PC-9 (cell line): Measurements from ENCODE around the gene NRP1. TPM values are rescaled to one million over a fixed set of nuclear protein-coding genes. Genes with fewer than 3 reads are reported as not detected.

Experiments used
- BruUV-seq: library from RNA; stranded (reverse); fragments of 400-500 nt; replicated peaks from 2 replicates; lab custom pipeline; 2021; lab: Mats Ljungman, UMichigan
- CTCF ChIA-PET: fragments of 300-600 bp; sonication (Branson Sonifier 250); formaldehyde crosslinking; loops from one replicate; lab custom pipeline; 2022; ENCODE audit warnings: antibody characterized with exemption; lab: Charles Lee
- POLR2A ChIA-PET: fragments of 300-600 bp; sonication (Branson Sonifier 250); formaldehyde crosslinking; loops from one replicate; lab custom pipeline; 2022; ENCODE audit warnings: antibody characterized with exemption; ENCODE audit not compliant: unreplicated experiment; lab: Charles Lee
- DNase-seq, 2 experiments: peaks; one replicate each; pipeline versions ENCODE4 v3.0.0 to v3.0.0-alpha.2; 2015 to 2022; ENCODE audit warnings: mixed read lengths in 1 of 2
- H2AFZ ChIP-seq: fragments of 200-600 bp; sonication (generic); 2 replicates; pipeline ENCODE4 v1.8.1; 2017; ENCODE audit warnings: antibody characterized with exemption
- H3F3A ChIP-seq: fragments of 200-600 bp; sonication (generic); 2 replicates; pipeline ENCODE4 v1.8.1; 2017; ENCODE audit warnings: antibody characterized with exemption, mild to moderate bottlenecking, low read depth; ENCODE audit not compliant: insufficient read depth
- H3K27ac ChIP-seq: fragments of 200-600 bp; sonication (generic); 2 replicates; pipeline ENCODE4 v1.6.1; 2016; ENCODE audit warnings: mixed run types
- H3K27me3 ChIP-seq: fragments of 200-600 bp; sonication (generic); 2 replicates; pipeline ENCODE4 v1.6.1; 2016; ENCODE audit warnings: low read depth, mixed run types; ENCODE audit not compliant: insufficient read depth
- H3K36me3 ChIP-seq: fragments of 200-600 bp; sonication (generic); 2 replicates; pipeline ENCODE4 v1.6.1; 2016; ENCODE audit warnings: low read depth, mixed run types
- H3K4me1 ChIP-seq: fragments of 200-600 bp; sonication (generic); replicated peaks from 2 replicates; pipeline ENCODE4 v1.6.1; 2016; ENCODE audit warnings: mixed run types; ENCODE audit not compliant: insufficient read depth
- H3K4me2 ChIP-seq: fragments of 200-600 bp; sonication (generic); 2 replicates; pipeline ENCODE4 v1.6.1; 2017; ENCODE audit warnings: mixed run types
- H3K4me3 ChIP-seq: fragments of 200-600 bp; sonication (generic); 2 replicates; pipeline ENCODE4 v1.6.1; 2016; ENCODE audit warnings: mixed run types
- H3K79me2 ChIP-seq: fragments of 200-600 bp; sonication (generic); 2 replicates; pipeline ENCODE4 v1.6.1; 2017; ENCODE audit warnings: low read depth, mixed run types
- H3K9me2 ChIP-seq: fragments of 200-600 bp; sonication (generic); 2 replicates; pipeline ENCODE4 v1.8.1; 2017; ENCODE audit warnings: mild to moderate bottlenecking; ENCODE audit not compliant: insufficient read depth
- H3K9me3 ChIP-seq: fragments of 200-600 bp; sonication (generic); 2 replicates; pipeline ENCODE4 v1.8.1; 2016; ENCODE audit warnings: low read depth; ENCODE audit not compliant: insufficient read depth
- H4K20me1 ChIP-seq: fragments of 200-600 bp; sonication (generic); 2 replicates; pipeline ENCODE4 v1.8.1; 2017; ENCODE audit not compliant: insufficient read depth
- CTCF ChIP-seq: fragments of 200-600 bp; sonication (generic); conservative IDR thresholded peaks from 2 replicates; pipeline ENCODE4 v1.6.1; 2017; ENCODE audit warnings: mixed run types, antibody characterized with exemption, mild to moderate bottlenecking, moderate library complexity
- EZH2 ChIP-seq: fragments of 200-600 bp; sonication (generic); IDR thresholded peaks from 2 replicates; pipeline ENCODE4 v1.8.0; 2017; ENCODE audit warnings: antibody characterized with exemption, low read depth
- intact Hi-C: fragments of 100-400 bp; cut with micrococcal nuclease; formaldehyde crosslinking; loops from one replicate; pipeline ENCODE4 v1.10.0; 2022; ENCODE audit not compliant: unreplicated experiment
- total RNA-seq: library from RNA; stranded (reverse); gene quantifications from 2 replicates; pipeline ENCODE4 v1.2.3, GENCODE V29; 2021

The NRP1 gene
- total RNA-seq, 1 experiment from 2014 or later = 30.5 TPM

- Histone ChIP-seq H3K4me1 (peaks cover 48% of the 10 kb centered on the region), H3K9me3 (no peaks in the 10 kb centered on the region), H3K36me3 (0 out of 2 replicates have a peak, but pooled peaks cover 4% of the 10 kb centered on the region), H3K4me2 (peak overlapping the region; percentile 74), H3K79me2 (peaks cover 73% of the 10 kb centered on the region), H3F3A (peaks cover 45% of the 10 kb centered on the region), H3K27ac (peak overlapping the region; percentile 99), H2AFZ (no peak overlapping the region; the same call in 1 of the 2 replicates), H3K4me3 (peak overlapping the region; percentile 31; the same call in 1 of the 2 replicates), H4K20me1 (no peaks in the 10 kb centered on the region), H3K9me2 (no peaks in the 10 kb centered on the region), H3K27me3 (no peaks in the 10 kb centered on the region)
- ChIA-PET POLR2A (interaction anchor here (0.7 kb wide), 1 partner anchor 48 kb away, joined by 5 read pairs; no protein-coding TSS in a partner anchor), CTCF (no interaction called here)
- no TSS peak for BruUV-seq
- TF ChIP-seq CTCF = no peak; the same call in 1 of the 2 replicates
- TF ChIP-seq EZH2 = no peak
- intact Hi-C loops = loop anchor here (1.0 to 2.0 kb wide), 6 partner anchors 17 to 280 kb away; no protein-coding TSS in a partner anchor
- peak; percentile 35 to 82 for DNase-seq
These were observed 44.0 kb downstream of the NRP1 start for GRCh38 chr10:33290321-33291052.

GRCh38 chr10:33289776-33290175 lies 44.7 kb downstream of the NRP1 start:
- TF ChIP-seq CTCF (no peak), EZH2 (no peak)
- peaks cover 73% of the 10 kb centered on the region for H3K79me2 ChIP-seq
- H3K27me3 ChIP-seq = no peaks in the 10 kb centered on the region
- peak overlapping the region; percentile 99 for H3K27ac ChIP-seq
- intact Hi-C loops = loop anchor here (2.0 kb wide), 1 partner anchor 25 kb away; no protein-coding TSS in a partner anchor
- peak overlapping the region; percentile 74 for H3K4me2 ChIP-seq
- BruUV-seq = no TSS peak
- no peak for DNase-seq
- H3K36me3 ChIP-seq = 0 out of 2 replicates have a peak, but pooled peaks cover 4% of the 10 kb centered on the region
- no peaks in the 10 kb centered on the region for H3K9me3 ChIP-seq
- H2AFZ ChIP-seq = no peak overlapping the region
- ChIA-PET POLR2A (no interaction called here), CTCF (no interaction called here)
- no peaks in the 10 kb centered on the region for H3K9me2 ChIP-seq
- H3K4me1 ChIP-seq = peaks cover 48% of the 10 kb centered on the region
- peak overlapping the region; percentile 31; the same call in 1 of the 2 replicates for H3K4me3 ChIP-seq
- no peaks in the 10 kb centered on the region for H4K20me1 ChIP-seq
- H3F3A ChIP-seq = peaks cover 44% of the 10 kb centered on the region

GRCh38 chr10:33288127-33288526 lies 46.3 kb downstream of the NRP1 start:
- Histone ChIP-seq H3K4me1 (peaks cover 37% of the 10 kb centered on the region), H2AFZ (no peak overlapping the region), H3K36me3 (0 out of 2 replicates have a peak, but pooled peaks cover 4% of the 10 kb centered on the region), H3F3A (peaks cover 36% of the 10 kb centered on the region), H3K27ac (no peak overlapping the region), H4K20me1 (no peaks in the 10 kb centered on the region), H3K9me2 (no peaks in the 10 kb centered on the region), H3K4me2 (no peak overlapping the region), H3K4me3 (no peak overlapping the region), H3K27me3 (no peaks in the 10 kb centered on the region), H3K9me3 (no peaks in the 10 kb centered on the region), H3K79me2 (peaks cover 66% of the 10 kb centered on the region)
- intact Hi-C loops = no loop called here
- no peak for DNase-seq
- ChIA-PET POLR2A (interaction anchor here (0.6 kb wide), 1 partner anchor 262 kb away, joined by 5 read pairs; no protein-coding TSS in a partner anchor), CTCF (no interaction called here)
- TF ChIP-seq CTCF (no peak), EZH2 (no peak)
- no TSS peak for BruUV-seq
